Neuronal stem cell (in vitro differentiated cells): Measurements from ENCODE around the gene FAU.
A peak's percentile ranks its signal among the peaks of the same experiment; 100 is the strongest.

Experiments used
- DNase-seq: peaks from one replicate; pipeline ENCODE4 v3.0.0-alpha.2; 2013; ENCODE audit warnings: low spot score
- H2AFZ ChIP-seq: one replicate; pipeline ENCODE4 v1.6.1; 2013; ENCODE audit warnings: mild to moderate bottlenecking, low read length, inconsistent platforms
- H2AK5ac ChIP-seq: 2 replicates; pipeline ENCODE4 v1.6.1; 2013; ENCODE audit warnings: low read depth, mild to moderate bottlenecking, inconsistent platforms, low read length, moderate library complexity, mixed read lengths
- H2BK120ac ChIP-seq: 2 replicates; pipeline ENCODE4 v1.6.1; 2013; ENCODE audit warnings: low read depth, mild to moderate bottlenecking, inconsistent platforms, low read length, moderate library complexity, mixed read lengths
- H2BK12ac ChIP-seq: one replicate; pipeline ENCODE4 v1.6.1; 2013; ENCODE audit warnings: low read length, inconsistent platforms
- H2BK15ac ChIP-seq: 2 replicates; pipeline ENCODE4 v1.6.1; 2013; ENCODE audit warnings: mild to moderate bottlenecking, low read length, inconsistent platforms, mixed read lengths
- H2BK5ac ChIP-seq: one replicate; pipeline ENCODE4 v1.6.1; 2013; ENCODE audit warnings: inconsistent platforms, mild to moderate bottlenecking, low read length, moderate library complexity
- H3K14ac ChIP-seq: one replicate; pipeline ENCODE4 v1.6.1; 2013; ENCODE audit warnings: low read length, inconsistent platforms
- H3K18ac ChIP-seq: 2 replicates; pipeline ENCODE4 v1.6.1; 2013; ENCODE audit warnings: low read length, inconsistent platforms
- H3K23ac ChIP-seq: 2 replicates; pipeline ENCODE4 v1.6.1; 2013; ENCODE audit warnings: low read depth, mild to moderate bottlenecking, mixed read lengths, low read length, inconsistent platforms; ENCODE audit not compliant: poor library complexity
- H3K27ac ChIP-seq: replicated peaks from 3 replicates; pipeline ENCODE4 v1.5.1; 2013; ENCODE audit warnings: low read length, inconsistent platforms
- H3K27me3 ChIP-seq, 3 experiments: 2 replicates each; pipeline ENCODE4 v1.6.1; 2013; ENCODE audit warnings: low read length in 3 of 3, mild to moderate bottlenecking in 2 of 3, inconsistent platforms in 1 of 3, low read depth in 1 of 3, mixed read lengths in 1 of 3, moderate library complexity in 1 of 3; ENCODE audit not compliant: control insufficient read depth in 3 of 3, insufficient read depth in 3 of 3
- H3K36me3 ChIP-seq, 2 donors: replicated peaks in 1 of 2; 2 replicates each; pipeline ENCODE4 v1.6.1; 2013; ENCODE audit warnings: low read length in 2 of 2; ENCODE audit not compliant: control insufficient read depth in 2 of 2, insufficient read depth in 2 of 2
- H3K4ac ChIP-seq: 2 replicates; pipeline ENCODE4 v1.6.1; 2013; ENCODE audit warnings: inconsistent platforms, mild to moderate bottlenecking, low read length, moderate library complexity
- H3K4me1 ChIP-seq, 2 donors: 1 replicate in 1 of 2; 2 replicates in 1 of 2; pipeline ENCODE4 v1.6.1; 2013; ENCODE audit warnings: low read length in 2 of 2, low read depth in 1 of 2; ENCODE audit not compliant: control insufficient read depth in 2 of 2, insufficient read depth in 1 of 2
- H3K4me2 ChIP-seq: one replicate; pipeline ENCODE4 v1.6.1; 2013; ENCODE audit warnings: mild to moderate bottlenecking, low read length, inconsistent platforms; ENCODE audit not compliant: insufficient read depth, poor library complexity, severe bottlenecking
- H3K4me3 ChIP-seq, 2 donors: 2 replicates each; pipeline ENCODE4 v1.5.1; 2013; ENCODE audit warnings: low read length in 2 of 2, mild to moderate bottlenecking in 2 of 2, inconsistent platforms in 1 of 2, moderate library complexity in 1 of 2
- H3K79me1 ChIP-seq: one replicate; pipeline ENCODE4 v1.6.1; 2013; ENCODE audit warnings: low read depth, mild to moderate bottlenecking, inconsistent platforms, low read length, moderate library complexity
- H3K9ac ChIP-seq: one replicate; pipeline ENCODE4 v1.6.1; 2013; ENCODE audit warnings: mild to moderate bottlenecking, low read depth, low read length, inconsistent platforms; ENCODE audit not compliant: poor library complexity
- H3K9me3 ChIP-seq, 2 donors: replicated peaks in 1 of 2; 2 replicates each; pipeline versions ENCODE3 to v1.6.1; 2013; ENCODE audit warnings: low read length in 2 of 2, mild to moderate bottlenecking in 2 of 2, inconsistent platforms in 1 of 2, low read depth in 1 of 2, mixed read lengths in 1 of 2, moderate library complexity in 1 of 2; ENCODE audit not compliant: control insufficient read depth in 2 of 2, insufficient read depth in 1 of 2
- H4K8ac ChIP-seq: one replicate; pipeline ENCODE4 v1.6.1; 2013; ENCODE audit warnings: low read depth, mild to moderate bottlenecking, inconsistent platforms, low read length, moderate library complexity
- H4K91ac ChIP-seq: one replicate; pipeline ENCODE4 v1.6.1; 2013; ENCODE audit warnings: low read length, low read depth, mild to moderate bottlenecking, inconsistent platforms; ENCODE audit not compliant: poor library complexity
- WGBS, 2 donors: extraction: QIAGEN DNeasy Blood & Tissue Kit; methylation state at CpG; one replicate each; pipeline ENCODE4 v1.1.7; 2013; ENCODE audit warnings: missing lambda C conversion rate in 2 of 2, mixed read lengths in 1 of 2; ENCODE audit not compliant: insufficient read length in 2 of 2, insufficient replicate concordance in 1 of 2; ENCODE audit errors: extremely low coverage in 2 of 2; 5-methylcytosine and 5-hydroxymethylcytosine counted together

FAU gene

DNA sequence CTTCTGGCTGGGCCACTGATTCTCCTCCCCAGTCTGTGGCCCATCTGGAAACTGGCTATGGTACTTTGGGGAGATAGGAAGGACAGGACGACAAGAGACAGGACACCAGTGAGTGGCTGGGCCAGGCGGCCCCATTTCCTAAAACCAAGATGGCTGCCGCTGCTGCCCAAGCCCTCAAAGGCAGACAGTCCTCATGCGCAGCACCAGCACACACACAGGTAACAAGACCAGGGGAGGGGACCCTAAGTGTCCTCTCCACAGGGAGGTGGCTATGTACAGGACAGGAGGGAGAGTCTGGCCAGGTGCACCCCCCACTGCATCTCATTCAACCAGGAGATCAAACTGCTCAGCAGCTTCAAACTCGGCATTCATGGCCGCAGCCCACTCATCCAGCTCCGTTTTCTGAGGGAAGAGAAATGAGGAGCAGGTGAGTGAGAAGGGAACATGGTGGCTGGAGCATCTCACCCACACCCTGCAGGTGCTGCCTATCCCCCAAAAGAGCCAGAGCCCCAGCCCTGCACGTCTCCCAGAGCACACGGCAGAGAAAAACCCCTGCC is 43.1 kb downstream of the FAU start:
- Histone ChIP-seq H3K36me3 (peaks cover 35 to 74% of the 10 kb centered on the region in 2 donors), H2AFZ (no peak overlapping the region), H2BK12ac (no peak overlapping the region), H3K9me3 (no peaks in the 10 kb centered on the region), H3K4me3 (no peak overlapping the region), H2BK5ac (no peak overlapping the region), H4K8ac (no peak overlapping the region), H3K4me2 (no peak overlapping the region), H3K27me3 (no peaks in the 10 kb centered on the region), H3K9ac (no peak overlapping the region), H3K27ac (no peak overlapping the region), H2AK5ac (no peak overlapping the region), H2BK15ac (no peak overlapping the region), H4K91ac (no peak overlapping the region), H3K18ac (no peak overlapping the region), H3K79me1 (peaks cover 12% of the 10 kb centered on the region), H3K4me1 (peaks cover 0 to 8% of the 10 kb centered on the region in 2 donors), H3K14ac (no peak overlapping the region), H3K23ac (no peak overlapping the region), H2BK120ac (no peak overlapping the region), H3K4ac (no peak overlapping the region)
- DNase-seq: no peak
- no CpG with 5 or more reads among the region's 9 CpGs for WGBS, 2 donors

DNA sequence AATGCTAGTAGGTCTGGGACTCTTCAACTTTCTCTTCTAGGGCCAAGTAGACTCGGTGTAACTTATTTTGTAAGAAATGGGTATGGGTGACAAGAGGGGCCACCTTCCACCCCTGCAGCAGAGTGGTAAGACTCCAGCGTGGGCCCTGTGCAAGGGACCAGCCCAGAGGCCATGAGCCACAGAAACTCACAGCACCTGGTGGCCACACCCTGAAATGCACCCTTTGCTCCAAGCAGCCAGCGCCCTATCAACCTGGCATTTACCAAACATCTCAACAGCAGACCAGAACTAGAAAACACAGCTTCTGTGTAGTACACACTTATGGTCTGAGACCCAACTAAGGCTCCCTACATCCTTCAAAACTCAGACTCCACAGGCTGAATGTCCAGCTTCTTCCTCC is 43.8 kb downstream of the FAU start:
- Histone ChIP-seq H3K27me3 (no peaks in the 10 kb centered on the region), H3K4ac (no peak overlapping the region), H4K91ac (no peak overlapping the region), H2BK12ac (no peak overlapping the region), H2BK5ac (no peak overlapping the region), H3K36me3 (peaks cover 35 to 74% of the 10 kb centered on the region in 2 donors), H3K4me3 (no peak overlapping the region), H2BK120ac (no peak overlapping the region), H3K4me2 (no peak overlapping the region), H4K8ac (no peak overlapping the region), H3K23ac (no peak overlapping the region), H3K18ac (no peak overlapping the region), H2AFZ (no peak overlapping the region), H2AK5ac (no peak overlapping the region), H3K4me1 (peaks cover 0 to 7% of the 10 kb centered on the region in 2 donors), H3K9ac (no peak overlapping the region), H3K14ac (no peak overlapping the region), H3K27ac (no peak overlapping the region), H2BK15ac (no peak overlapping the region), H3K79me1 (peaks cover 12% of the 10 kb centered on the region), H3K9me3 (no peaks in the 10 kb centered on the region)
- no CpG with 5 or more reads among the region's 3 CpGs for WGBS, 2 donors
- no peak for DNase-seq

DNA sequence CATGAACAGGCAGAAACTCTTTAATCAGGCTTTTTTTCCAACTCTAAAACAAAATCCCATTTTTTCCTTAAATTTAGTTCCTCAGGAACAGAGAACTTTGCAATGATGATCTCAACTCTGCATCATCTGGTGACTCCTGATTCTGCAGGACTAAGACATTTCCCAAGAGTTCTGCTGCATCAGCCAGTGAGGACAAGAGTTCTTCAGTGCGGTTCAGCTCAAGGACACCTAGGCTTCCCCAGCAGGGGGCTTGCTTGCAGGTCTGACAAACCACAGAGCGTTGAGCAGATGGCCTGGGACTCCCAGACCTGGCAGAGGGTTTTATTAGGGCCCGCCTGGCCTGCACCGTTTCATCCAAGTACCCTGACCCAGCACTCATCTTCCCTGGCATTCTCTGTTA is 44.5 kb downstream of the FAU start:
- Histone ChIP-seq H2BK120ac (no peak overlapping the region), H3K4ac (no peak overlapping the region), H3K9me3 (no peaks in the 10 kb centered on the region), H3K18ac (no peak overlapping the region), H4K8ac (no peak overlapping the region), H2BK5ac (no peak overlapping the region), H3K79me1 (peaks cover 12% of the 10 kb centered on the region), H3K4me1 (peaks cover 0 to under 1% of the 10 kb centered on the region in 2 donors), H2AK5ac (no peak overlapping the region), H3K9ac (no peak overlapping the region), H3K14ac (no peak overlapping the region), H3K4me3 (no peak overlapping the region), H3K27ac (no peak overlapping the region), H3K4me2 (no peak overlapping the region), H3K23ac (no peak overlapping the region), H3K36me3 (peaks cover 33 to 67% of the 10 kb centered on the region in 2 donors), H4K91ac (no peak overlapping the region), H2BK12ac (no peak overlapping the region), H3K27me3 (no peaks in the 10 kb centered on the region), H2AFZ (no peak overlapping the region), H2BK15ac (no peak overlapping the region)
- no peak for DNase-seq
- WGBS, 2 donors: no CpG with 5 or more reads among the region's 4 CpGs

DNA sequence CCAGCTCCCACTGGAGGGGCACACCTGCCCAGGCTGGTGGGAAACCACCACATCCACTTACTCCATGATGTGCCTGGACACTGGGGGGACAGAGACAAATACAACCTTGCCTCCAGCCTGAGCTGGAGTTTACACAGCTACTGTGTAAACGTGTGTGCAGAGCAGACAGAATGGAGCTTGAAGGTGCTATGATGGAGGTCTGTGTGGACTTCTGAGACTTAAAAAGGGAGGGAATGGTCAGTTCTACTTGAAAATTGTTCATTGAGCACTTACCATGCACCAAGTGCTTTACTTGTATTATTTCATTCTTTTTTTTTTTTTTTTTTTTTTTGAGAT is 49.3 kb downstream of the FAU start:
- Histone ChIP-seq H3K9ac (no peak overlapping the region), H3K4ac (no peak overlapping the region), H3K27ac (no peak overlapping the region), H2BK120ac (no peak overlapping the region), H3K4me1 (no peaks in the 10 kb centered on the region), H3K18ac (no peak overlapping the region), H3K4me3 (no peak overlapping the region), H4K91ac (no peak overlapping the region), H3K14ac (no peak overlapping the region), H3K23ac (no peak overlapping the region), H2BK5ac (no peak overlapping the region), H2AFZ (no peak overlapping the region), H3K4me2 (no peak overlapping the region), H3K36me3 (peaks cover 4 to 24% of the 10 kb centered on the region in 2 donors), H2AK5ac (peak overlapping the region; percentile 33), H2BK12ac (no peak overlapping the region), H2BK15ac (no peak overlapping the region), H4K8ac (no peak overlapping the region), H3K79me1 (peaks cover 2% of the 10 kb centered on the region), H3K9me3 (no peaks in the 10 kb centered on the region), H3K27me3 (no peaks in the 10 kb centered on the region)
- no CpG with 5 or more reads among the region's 1 CpG for WGBS, 2 donors
- no peak for DNase-seq
